Measurements from ENCODE around the gene ZBTB5.

Gene ZBTB5

GRCh38 chr9:37421914-37422288 lies 43.3 kb downstream of the ZBTB5 start:
- DNase-seq: no peak

GRCh38 chr9:37420271-37421215 lies 44.7 kb downstream of the ZBTB5 start:
- no peak for DNase-seq

GRCh38 chr9:37419204-37419603 lies 46.0 kb downstream of the ZBTB5 start:
- DNase-seq: no peak

- DNase-seq: no peak
Observed at GRCh38 chr9:37417857-37418618, 47.2 kb downstream of the ZBTB5 start.

GRCh38 chr9:37417252-37417803 lies 47.9 kb downstream of the ZBTB5 start:
- DNase-seq: no peak

GRCh38 chr9:37415011-37415719 lies 50.1 kb downstream of the ZBTB5 start:
- DNase-seq: peak; percentile 73

GRCh38 chr9:37414503-37414943 lies 50.7 kb downstream of the ZBTB5 start:
- DNase-seq: no peak

GRCh38 chr9:37413311-37413710 lies 51.9 kb downstream of the ZBTB5 start:
- no peak for DNase-seq

GRCh38 chr9:37412431-37413151 lies 52.7 kb downstream of the ZBTB5 start:
- no peak for DNase-seq

- DNase-seq: peak; percentile 8
Observed at GRCh38 chr9:37410969-37411785, 54.1 kb downstream of the ZBTB5 start.

GRCh38 chr9:37410354-37410861 lies 54.8 kb downstream of the ZBTB5 start:
- no peak for DNase-seq

- peak; percentile 89 for DNase-seq
Observed at GRCh38 chr9:37408933-37409710, 56.1 kb downstream of the ZBTB5 start.

GRCh38 chr9:37407468-37407867 lies 57.8 kb downstream of the ZBTB5 start:
- DNase-seq: no peak

GRCh38 chr9:37406603-37407401 lies 58.4 kb downstream of the ZBTB5 start:
- no peak for DNase-seq

GRCh38 chr9:37405764-37406380 lies 59.4 kb downstream of the ZBTB5 start:
- DNase-seq: no peak

- DNase-seq: no peak
Observed at GRCh38 chr9:37405350-37405749, 59.9 kb downstream of the ZBTB5 start.

- DNase-seq: no peak
Observed at GRCh38 chr9:37404590-37404989, 60.7 kb downstream of the ZBTB5 start.

GRCh38 chr9:37399336-37399735 lies 65.9 kb downstream of the ZBTB5 start:
- no peak for DNase-seq

- no peak for DNase-seq
Observed at GRCh38 chr9:37398464-37399025, 66.7 kb downstream of the ZBTB5 start.

All from stimulated activated naive CD4-positive, alpha-beta T cell treated with Interleukin-2 at 50 U/mL for 16 hours (primary cell).